Measurements from ENCODE around the gene DDX51.

Gene DDX51

DNA sequence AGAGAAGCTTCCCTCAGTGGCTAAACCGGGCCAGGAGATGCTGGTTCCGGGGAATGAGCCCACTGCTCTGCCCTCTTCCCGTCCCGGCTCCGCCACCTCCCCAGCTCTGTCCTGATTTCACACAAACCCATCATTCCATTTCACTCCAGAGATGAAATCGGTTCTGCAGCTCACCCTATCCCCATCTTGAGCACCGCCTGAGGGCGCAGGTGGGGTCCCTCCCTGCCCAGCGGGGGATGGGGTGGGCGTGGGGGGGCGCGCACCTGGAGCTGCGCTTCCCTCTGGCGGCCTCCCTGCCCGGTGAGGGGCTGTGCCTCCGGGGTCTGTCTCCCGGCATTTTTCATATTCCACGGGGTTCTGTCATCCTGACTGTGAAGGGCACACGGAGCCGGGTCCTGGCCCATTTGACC is 44.8 kb upstream of the DDX51 start:
- peak overlapping the region; percentile 45 for H3K4me3 ChIP-seq (ENCODE audit: low read depth, low read length)

DNA sequence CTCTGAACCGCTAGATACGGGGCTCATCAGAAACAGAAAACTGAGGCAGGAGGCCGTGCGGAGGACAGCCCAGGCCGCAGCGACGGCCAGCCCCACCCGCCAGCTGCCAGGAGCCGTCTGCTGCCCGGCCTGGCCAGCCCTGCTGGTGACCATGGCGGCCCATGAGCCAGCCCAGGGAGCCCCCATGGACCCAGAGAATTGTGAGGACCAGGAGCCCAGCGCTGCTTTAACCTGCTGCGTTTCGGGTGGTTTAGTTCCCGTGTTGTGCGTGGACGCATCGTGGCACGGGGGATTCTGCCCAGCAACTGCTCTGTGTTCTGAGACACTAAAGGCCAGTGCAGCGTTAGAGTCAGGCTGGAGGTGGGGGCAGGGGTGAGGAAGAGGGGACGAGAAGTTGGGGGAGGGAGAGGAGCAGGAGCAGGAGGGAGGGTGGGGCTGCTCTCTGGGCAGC is 44.4 kb upstream of the DDX51 start:
- no peak overlapping the region for H3K4me3 ChIP-seq (ENCODE audit: low read depth, low read length)
- TF ChIP-seq, protein P1, sequence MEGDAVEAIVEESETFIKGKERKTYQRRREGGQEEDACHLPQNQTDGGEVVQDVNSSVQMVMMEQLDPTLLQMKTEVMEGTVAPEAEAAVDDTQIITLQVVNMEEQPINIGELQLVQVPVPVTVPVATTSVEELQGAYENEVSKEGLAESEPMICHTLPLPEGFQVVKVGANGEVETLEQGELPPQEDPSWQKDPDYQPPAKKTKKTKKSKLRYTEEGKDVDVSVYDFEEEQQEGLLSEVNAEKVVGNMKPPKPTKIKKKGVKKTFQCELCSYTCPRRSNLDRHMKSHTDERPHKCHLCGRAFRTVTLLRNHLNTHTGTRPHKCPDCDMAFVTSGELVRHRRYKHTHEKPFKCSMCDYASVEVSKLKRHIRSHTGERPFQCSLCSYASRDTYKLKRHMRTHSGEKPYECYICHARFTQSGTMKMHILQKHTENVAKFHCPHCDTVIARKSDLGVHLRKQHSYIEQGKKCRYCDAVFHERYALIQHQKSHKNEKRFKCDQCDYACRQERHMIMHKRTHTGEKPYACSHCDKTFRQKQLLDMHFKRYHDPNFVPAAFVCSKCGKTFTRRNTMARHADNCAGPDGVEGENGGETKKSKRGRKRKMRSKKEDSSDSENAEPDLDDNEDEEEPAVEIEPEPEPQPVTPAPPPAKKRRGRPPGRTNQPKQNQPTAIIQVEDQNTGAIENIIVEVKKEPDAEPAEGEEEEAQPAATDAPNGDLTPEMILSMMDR (IDR thresholded peaks at IDR 0.05; ENCODE audit: borderline replicate concordance, insufficient read depth, low read depth, low read length): no peak

More for the DNA sequence above, 44.8 kb upstream of the DDX51 start:
- TF ChIP-seq, protein P1 (IDR thresholded peaks at IDR 0.05; ENCODE audit: borderline replicate concordance, insufficient read depth, low read depth, low read length): no peak

DNA sequence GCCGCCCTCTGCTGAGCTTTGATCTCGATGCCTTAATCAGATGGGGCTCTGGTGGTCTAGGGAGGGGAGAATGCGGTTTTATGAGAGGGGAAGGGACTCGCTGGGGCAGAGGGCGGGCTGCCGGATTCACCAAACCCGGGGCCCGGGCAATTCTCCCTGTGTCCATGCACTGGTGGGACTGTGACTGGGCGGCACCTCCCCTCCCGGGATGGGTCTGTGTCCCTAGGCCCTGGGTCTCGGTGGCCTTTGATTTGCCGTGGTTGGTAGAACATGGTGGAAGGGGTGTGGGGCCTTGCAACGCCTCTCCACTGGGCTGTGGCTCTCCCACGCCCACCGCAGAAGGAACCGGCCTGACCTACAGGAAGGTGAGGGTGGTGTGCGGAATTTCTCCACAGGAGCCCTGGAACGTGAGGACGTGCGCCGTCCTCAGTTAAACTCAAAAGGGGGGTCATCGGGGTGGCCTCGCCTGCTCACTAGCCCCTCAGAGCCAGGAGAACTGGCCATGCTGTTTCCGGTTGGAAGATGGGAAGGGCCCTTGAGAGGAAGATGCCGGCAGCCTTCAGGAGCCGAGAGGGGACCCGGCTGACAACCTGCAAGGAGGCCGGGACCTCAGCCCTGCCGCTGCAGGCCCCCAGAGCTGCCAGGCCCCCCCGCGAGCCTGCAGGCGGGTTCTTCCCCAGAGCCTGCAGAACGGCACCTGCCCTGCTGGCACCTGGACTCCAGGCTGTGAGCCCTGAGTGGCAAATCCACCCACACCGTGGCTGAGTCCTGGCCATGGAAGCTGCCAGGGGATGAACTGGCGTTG is 43.7 kb upstream of the DDX51 start:
- H3K4me3 ChIP-seq (ENCODE audit: low read depth, low read length): no peak overlapping the region

DNA sequence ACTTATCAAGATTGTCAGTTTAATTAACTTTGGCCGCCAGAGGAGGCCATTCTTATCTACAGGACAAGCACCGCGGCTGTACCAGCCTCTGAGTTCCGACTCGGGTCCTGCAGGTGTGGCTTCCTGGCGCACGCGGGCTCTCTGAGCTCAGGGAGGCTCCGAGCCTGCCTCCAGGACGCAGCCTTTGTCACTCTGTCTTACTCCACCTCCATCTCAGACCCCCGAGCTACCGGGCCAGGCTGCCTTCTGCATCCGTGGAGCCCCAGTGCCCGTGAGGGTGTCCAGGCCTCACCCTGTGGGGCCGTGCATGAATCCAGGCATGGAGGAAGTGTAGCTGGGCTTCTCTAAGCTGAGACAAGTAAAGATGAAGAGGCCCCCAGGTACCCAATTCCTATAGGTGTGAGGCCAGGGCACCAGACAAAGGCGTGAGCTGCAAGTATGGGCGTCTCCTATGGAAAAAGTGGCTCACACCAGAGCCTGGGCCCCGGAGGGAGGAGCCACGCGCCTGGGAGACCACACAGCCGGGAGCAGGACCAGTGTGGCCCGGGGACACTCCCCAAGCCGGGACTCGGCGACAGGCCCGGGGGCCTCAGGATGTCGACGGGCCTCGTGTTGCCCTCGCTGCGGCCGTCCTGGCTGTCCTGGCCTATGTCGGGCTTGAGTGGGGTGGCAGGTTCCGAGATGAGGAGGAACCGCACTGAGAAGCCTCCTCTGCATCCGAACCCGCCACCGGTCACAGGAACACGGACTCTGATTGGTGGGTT is 42.9 kb upstream of the DDX51 start:
- no peak overlapping the region for H3K4me3 ChIP-seq (ENCODE audit: low read depth, low read length)
- TF ChIP-seq, protein P1 (IDR thresholded peaks at IDR 0.05; ENCODE audit: borderline replicate concordance, insufficient read depth, low read depth, low read length): no peak

More for the DNA sequence above, 43.7 kb upstream of the DDX51 start:
- TF ChIP-seq, protein P1 (IDR thresholded peaks at IDR 0.05; ENCODE audit: borderline replicate concordance, insufficient read depth, low read depth, low read length): no peak

DNA sequence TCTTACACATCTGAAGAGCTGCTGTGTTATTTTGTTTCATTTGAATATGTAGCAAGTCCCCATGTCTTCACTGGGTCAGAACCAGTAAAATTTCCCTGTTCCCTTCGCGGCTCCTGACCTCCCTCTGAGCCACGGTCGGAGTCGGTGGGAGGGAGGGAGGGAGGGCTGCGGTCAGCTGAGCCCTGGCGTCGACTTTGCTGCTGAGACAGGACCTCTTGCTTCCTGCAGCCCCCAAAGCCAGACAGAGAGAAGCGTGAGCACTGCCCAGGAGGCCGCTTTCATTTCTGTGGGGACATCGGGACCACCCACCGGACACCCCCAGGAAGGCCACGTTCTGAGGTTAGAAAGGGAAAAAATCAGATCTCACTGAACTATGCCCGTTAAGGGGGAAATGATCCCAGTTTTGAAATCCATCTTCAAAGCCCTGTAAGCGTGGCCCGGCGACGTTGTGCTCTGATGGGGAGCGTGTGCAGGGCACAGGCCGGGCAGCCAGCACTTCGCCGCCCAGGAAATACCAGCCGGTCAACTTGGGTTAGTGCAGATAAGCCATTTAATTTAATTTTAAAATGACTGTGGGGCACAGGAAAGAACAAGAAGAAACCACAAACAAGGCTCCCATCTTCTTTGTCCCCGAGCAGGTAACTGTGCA is 42.2 kb upstream of the DDX51 start:
- TF ChIP-seq, protein P1 (IDR thresholded peaks at IDR 0.05; ENCODE audit: borderline replicate concordance, insufficient read depth, low read depth, low read length): no peak
- no peak overlapping the region for H3K4me3 ChIP-seq (ENCODE audit: low read depth, low read length)

DNA sequence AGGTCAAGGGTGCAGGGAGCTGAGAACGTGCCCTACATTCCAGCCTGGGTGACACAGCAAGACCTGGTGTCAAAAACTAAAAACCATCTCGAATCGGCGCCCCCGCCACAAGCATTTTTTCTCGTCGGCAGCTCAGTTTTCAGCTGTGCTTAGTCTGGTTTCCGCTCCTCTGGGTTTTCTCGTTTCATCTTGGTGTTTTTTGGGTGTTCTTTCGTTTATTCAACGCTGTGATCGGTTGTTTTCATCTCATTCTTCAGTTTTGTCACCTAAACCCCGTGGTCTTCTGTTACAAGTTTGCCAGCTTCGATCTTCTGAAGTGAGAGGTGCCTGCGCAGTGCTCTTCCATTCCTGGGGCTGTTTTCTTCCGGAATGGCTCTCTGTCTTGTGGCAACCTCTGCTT is 41.6 kb upstream of the DDX51 start:
- TF ChIP-seq, protein P1 (IDR thresholded peaks at IDR 0.05; ENCODE audit: borderline replicate concordance, insufficient read depth, low read depth, low read length): no peak
- H3K4me3 ChIP-seq (ENCODE audit: low read depth, low read length): no peak overlapping the region
